GM10266 (cell line): ENCODE data around the gene CSN3.
"Not testable (repeated sequence)": the region's sequence is repeated elsewhere in the genome, so short reads cannot be mapped to it uniquely, and the experiment has no call there.

Experiments used
- DNase-seq: peaks from one replicate; pipeline ENCODE4 v3.0.0; 2012; ENCODE audit errors: extremely low spot score
- TF ChIP-seq, protein P1 (sequence below): IDR thresholded peaks from 2 replicates; pipeline ENCODE4 v1.5.1; 2012; ENCODE audit warnings: mild to moderate bottlenecking, low read depth; ENCODE audit not compliant: control insufficient read depth, insufficient read depth; ENCODE audit errors: missing control alignments

Gene CSN3, protein sequence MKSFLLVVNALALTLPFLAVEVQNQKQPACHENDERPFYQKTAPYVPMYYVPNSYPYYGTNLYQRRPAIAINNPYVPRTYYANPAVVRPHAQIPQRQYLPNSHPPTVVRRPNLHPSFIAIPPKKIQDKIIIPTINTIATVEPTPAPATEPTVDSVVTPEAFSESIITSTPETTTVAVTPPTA

DNA sequence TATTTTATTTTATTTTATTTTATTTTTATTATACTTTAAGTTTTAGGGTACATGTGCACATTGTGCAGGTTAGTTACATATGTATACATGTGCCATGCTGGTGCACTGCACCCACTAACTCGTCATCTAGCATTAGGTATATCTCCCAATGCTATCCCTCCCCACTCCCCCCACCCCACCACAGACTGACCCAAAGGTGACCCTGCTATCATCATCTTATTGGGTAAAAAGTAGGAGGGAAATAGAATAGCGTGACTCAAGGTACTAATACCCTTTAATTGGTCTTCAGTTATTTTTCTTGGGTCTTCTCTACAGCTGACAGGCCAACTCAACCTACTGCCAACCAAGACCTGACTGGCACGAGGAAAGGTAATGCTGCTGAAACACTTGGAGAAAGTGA is at the start of gene CSN3:
CSN3 (plus strand) TSS at position 301 of the 400 bp plus-strand sequence. CDS start 2,223 bp downstream, outside the sequence.
- DNase-seq: not testable (repeated sequence)

DNA sequence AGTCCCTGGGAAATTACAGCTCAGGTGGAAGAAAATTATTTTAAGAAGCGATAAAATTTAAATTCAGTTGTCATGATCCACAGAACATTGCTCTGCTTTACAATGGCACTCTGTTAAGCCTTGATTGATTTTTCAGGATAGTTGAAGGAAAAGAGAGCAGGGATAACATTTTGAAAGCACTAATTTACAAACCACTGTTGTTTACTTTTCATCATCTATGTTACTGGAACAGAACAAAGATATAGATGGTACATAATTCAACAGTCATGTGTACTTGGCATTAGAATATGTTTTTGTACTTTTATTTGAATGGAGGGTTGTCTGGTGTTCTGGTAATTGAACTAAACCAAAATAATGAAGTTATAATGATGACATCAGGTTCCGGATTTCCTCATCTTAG is 49.5 kb upstream of the CSN3 start:
- TF ChIP-seq, protein P1, sequence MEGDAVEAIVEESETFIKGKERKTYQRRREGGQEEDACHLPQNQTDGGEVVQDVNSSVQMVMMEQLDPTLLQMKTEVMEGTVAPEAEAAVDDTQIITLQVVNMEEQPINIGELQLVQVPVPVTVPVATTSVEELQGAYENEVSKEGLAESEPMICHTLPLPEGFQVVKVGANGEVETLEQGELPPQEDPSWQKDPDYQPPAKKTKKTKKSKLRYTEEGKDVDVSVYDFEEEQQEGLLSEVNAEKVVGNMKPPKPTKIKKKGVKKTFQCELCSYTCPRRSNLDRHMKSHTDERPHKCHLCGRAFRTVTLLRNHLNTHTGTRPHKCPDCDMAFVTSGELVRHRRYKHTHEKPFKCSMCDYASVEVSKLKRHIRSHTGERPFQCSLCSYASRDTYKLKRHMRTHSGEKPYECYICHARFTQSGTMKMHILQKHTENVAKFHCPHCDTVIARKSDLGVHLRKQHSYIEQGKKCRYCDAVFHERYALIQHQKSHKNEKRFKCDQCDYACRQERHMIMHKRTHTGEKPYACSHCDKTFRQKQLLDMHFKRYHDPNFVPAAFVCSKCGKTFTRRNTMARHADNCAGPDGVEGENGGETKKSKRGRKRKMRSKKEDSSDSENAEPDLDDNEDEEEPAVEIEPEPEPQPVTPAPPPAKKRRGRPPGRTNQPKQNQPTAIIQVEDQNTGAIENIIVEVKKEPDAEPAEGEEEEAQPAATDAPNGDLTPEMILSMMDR: no peak
- no peak for DNase-seq

DNA sequence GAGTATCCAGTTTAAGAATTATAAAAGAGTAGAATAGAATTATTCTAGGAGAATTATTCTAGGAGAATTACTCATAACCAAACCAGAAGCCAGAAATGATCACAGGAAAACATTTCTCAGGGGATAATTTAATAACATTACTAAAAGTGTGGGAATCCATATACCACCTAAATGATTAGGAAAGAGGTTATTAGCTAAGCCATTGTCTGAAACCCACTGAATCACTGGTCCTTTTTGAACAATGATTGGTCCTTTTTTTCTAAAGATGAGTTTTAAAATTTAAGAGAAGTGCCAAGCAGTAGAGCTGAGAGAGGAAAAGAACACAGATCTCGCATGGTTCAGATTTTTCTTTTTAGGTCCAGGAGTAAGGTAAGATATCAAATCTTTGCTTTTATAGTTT is 47.0 kb upstream of the CSN3 start, which contains the start of gene ODAM:
ODAM (plus strand) TSS at position 301 of the 400 bp plus-strand sequence. CDS start 819 bp downstream, outside the sequence.
- TF ChIP-seq, protein P1: no peak
- no peak for DNase-seq

DNA sequence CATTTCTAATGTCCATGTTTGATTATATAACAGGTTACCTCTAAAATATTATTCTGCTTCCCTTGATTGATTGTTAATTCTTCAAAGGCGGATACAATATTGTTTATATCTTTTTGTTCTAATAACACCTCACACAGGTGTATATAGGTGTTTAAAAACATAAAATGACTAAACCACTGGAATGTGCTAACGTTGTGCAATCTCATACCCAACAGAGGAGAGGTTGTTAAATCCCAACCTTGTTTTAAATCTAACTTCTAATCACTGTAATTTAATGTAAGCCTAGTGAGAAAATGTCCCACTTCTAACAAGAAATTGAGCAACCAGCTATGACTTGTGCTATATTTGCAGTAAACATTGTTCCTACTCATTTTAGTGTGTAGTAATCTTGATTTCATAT is 45.5 kb upstream of the CSN3 start:
- no peak for DNase-seq

DNA sequence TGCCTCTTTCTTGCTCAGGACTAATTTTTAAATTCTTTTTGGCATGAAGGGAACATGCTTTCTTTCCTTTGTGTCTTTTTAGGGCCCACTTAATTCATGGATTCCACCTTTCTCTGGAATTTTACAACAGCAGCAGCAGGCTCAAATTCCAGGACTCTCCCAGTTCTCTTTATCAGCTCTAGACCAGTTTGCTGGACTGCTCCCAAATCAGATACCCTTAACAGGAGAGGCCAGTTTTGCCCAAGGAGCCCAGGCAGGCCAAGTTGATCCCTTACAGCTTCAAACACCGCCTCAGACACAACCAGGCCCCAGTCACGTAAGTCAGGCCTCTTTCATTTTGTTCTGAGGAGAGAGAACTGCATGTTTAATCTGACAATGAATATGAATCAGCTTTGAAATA is 44.6 kb upstream of the CSN3 start:
- no peak for DNase-seq
- TF ChIP-seq, protein P1: no peak

More for the DNA sequence above, 45.5 kb upstream of the CSN3 start:
- TF ChIP-seq, protein P1: no peak

DNA sequence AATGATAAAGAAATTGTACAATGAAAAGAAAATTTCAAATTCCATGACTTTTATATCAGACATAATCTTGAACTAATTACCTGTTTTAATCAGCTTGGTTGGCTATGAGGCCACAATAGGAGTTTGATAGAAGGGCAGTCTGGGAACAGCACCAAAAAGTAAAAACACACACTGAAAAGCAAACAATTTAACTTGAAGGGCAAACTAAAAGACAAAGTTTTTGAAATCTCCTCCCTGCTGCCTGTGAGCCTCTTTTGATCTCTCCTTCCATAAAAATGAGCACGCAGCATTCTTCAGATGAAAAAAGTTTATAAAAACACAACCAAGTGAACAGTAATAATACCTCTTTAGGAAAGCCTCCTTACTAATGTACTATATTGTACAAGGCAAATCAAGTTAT is 38.8 kb upstream of the CSN3 start:
- TF ChIP-seq, protein P1: no peak
- no peak for DNase-seq

DNA sequence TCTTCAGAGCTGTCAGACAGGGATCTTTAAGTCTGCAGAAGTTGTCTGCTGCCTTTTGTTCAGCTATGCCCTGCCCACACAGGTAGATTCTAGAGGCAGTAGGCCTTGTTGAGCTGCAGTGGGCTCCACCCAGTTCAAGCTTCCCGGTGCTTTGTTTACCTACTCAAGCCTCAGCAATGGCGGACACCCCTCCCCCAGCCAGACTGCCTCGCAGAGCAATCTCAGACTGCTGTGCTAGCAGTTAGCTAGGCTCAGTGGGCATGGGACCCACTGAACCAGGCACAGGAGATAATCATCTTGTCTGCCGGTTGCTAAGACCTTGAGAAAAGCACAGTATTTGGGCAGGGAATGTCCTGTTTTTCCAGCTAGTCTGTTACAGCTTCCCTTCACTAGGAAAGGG is 29.6 kb upstream of the CSN3 start:
- DNase-seq: not testable (repeated sequence)

DNA sequence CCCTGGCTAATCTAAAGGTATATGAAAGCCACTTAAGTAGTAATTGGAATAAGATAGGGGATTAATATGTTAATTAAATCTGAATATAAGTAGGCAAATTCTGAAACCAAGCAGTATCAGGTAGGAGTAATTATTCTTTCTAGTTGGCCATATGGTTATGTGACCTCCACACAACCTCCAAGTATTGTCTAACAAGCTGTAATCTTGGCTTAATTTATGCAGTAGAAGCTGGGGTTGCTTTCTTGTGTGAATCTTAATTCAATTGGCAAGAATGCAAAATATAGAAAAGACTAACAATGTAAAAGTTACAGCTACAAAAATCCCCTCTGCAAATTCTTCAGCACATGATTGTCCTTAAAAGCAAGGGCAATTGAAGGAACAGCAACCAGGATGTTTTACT is 26.3 kb upstream of the CSN3 start:
- DNase-seq: not testable (repeated sequence)

DNA sequence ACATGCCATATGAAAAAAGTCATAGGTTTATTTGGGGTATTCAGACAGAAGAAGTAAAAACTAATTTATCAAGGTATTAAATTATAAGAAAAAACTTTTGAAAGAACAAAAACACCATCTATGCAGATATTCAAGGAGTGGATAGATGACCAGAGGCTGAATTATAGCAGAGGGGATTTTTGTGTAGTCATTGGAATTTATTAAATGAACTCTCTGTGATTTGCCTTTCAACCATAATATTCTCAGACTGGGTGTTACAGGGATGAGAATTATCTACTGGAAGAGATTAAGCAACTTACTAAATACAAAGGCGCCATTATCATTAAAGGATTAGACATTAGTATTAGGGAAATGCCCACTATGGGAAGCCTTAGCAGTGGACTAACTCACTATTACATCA is 25.8 kb upstream of the CSN3 start:
- DNase-seq: not testable (repeated sequence)

DNA sequence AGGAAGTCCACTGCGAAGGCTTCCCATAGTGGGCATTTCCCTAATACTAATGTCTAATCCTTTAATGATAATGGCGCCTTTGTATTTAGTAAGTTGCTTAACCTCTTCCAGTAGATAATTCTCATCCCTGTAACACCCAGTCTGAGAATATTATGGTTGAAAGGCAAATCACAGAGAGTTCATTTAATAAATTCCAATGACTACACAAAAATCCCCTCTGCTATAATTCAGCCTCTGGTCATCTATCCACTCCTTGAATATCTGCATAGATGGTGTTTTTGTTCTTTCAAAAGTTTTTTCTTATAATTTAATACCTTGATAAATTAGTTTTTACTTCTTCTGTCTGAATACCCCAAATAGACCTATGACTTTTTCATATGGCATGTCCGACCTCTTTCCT is 21.0 kb upstream of the CSN3 start:
- DNase-seq: not testable (repeated sequence)

DNA sequence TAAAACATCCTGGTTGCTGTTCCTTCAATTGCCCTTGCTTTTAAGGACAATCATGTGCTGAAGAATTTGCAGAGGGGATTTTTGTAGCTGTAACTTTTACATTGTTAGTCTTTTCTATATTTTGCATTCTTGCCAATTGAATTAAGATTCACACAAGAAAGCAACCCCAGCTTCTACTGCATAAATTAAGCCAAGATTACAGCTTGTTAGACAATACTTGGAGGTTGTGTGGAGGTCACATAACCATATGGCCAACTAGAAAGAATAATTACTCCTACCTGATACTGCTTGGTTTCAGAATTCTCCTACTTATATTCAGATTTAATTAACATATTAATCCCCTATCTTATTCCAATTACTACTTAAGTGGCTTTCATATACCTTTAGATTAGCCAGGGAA is 20.6 kb upstream of the CSN3 start:
- not testable (repeated sequence) for DNase-seq
